Measurements from ENCODE around the gene DIP2C.

GRCh38 chr10:305034-305433, 384.4 kb downstream of the DIP2C start:
- TF ChIP-seq POLR2A (IDR thresholded peaks at IDR 0.05) = no peak
- no peak for TF ChIP-seq POLR2AphosphoS5 (IDR thresholded peaks at IDR 0.05)
